ENCODE data around the gene TMEM255A.

TMEM255A gene

GRCh38 chrX:120306630-120307029, 4.6 kb downstream of the TMEM255A start:
- no peak for DNase-seq

GRCh38 chrX:120305531-120306141, 5.6 kb downstream of the TMEM255A start:
- DNase-seq, result no peak

GRCh38 chrX:120304256-120304655, 7.0 kb downstream of the TMEM255A start:
- DNase-seq, result no peak

- no peak for DNase-seq
Observed at GRCh38 chrX:120302434-120302833, 8.8 kb downstream of the TMEM255A start.

- peak; percentile 16 for DNase-seq
Observed at GRCh38 chrX:120301960-120302359, 9.3 kb downstream of the TMEM255A start.

GRCh38 chrX:120301497-120301896, 9.8 kb downstream of the TMEM255A start:
- no peak for DNase-seq

- DNase-seq, result no peak
Observed at GRCh38 chrX:120299928-120300327, 11.3 kb downstream of the TMEM255A start.

GRCh38 chrX:120297923-120298322, 13.3 kb downstream of the TMEM255A start:
- DNase-seq, result no peak

- no peak for DNase-seq
Observed at GRCh38 chrX:120294651-120295050, 16.6 kb downstream of the TMEM255A start.

- DNase-seq, result no peak
Observed at GRCh38 chrX:120293015-120293414, 18.2 kb downstream of the TMEM255A start.

- no peak for DNase-seq
Observed at GRCh38 chrX:120291211-120291610, 20.1 kb downstream of the TMEM255A start.

GRCh38 chrX:120290107-120290506, 21.2 kb downstream of the TMEM255A start:
- no peak for DNase-seq

- no peak for DNase-seq
Observed at GRCh38 chrX:120287513-120288112, 23.6 kb downstream of the TMEM255A start.

- no peak for DNase-seq
Observed at GRCh38 chrX:120286733-120287512, 24.3 kb downstream of the TMEM255A start.

GRCh38 chrX:120282697-120283096, 28.6 kb downstream of the TMEM255A start:
- no peak for DNase-seq

- DNase-seq, result no peak
Observed at GRCh38 chrX:120281761-120282160, 29.5 kb downstream of the TMEM255A start.

GRCh38 chrX:120281021-120281624, 30.1 kb downstream of the TMEM255A start:
- DNase-seq, result no peak

GRCh38 chrX:120274958-120275357, 36.3 kb downstream of the TMEM255A start:
- no peak for DNase-seq

- DNase-seq, result no peak
Observed at GRCh38 chrX:120274145-120274544, 37.1 kb downstream of the TMEM255A start.

GRCh38 chrX:120271218-120271617, 40.0 kb downstream of the TMEM255A start:
- DNase-seq, result peak; percentile 13

GRCh38 chrX:120270567-120270966, 40.7 kb downstream of the TMEM255A start:
- no peak for DNase-seq

GRCh38 chrX:120269373-120270035, 41.8 kb downstream of the TMEM255A start:
- no peak for DNase-seq

GRCh38 chrX:120264341-120264740, 46.9 kb downstream of the TMEM255A start:
- DNase-seq, result no peak
